A549 (cell line): ENCODE measurements around the gene ACO2. TPM values are rescaled to one million over a fixed set of nuclear protein-coding genes. Genes with fewer than 3 reads are reported as not detected.

Experiments
- ATAC-seq, 2 experiments: fragments of 200-7000 bp in 1 of 2; fragments of >200 bp in 1 of 2; cut with Nextera tagmentation in 1 of 2; cut with Tn5 transposase in 1 of 2; 3 replicates each; pipeline versions ENCODE4 v1.8.0 to v1.9.1; 2018 to 2020; ENCODE audit warnings: mild to moderate bottlenecking in 1 of 2, moderate library complexity in 1 of 2
- CTCF ChIA-PET: fragments of 300-600 bp; sonication (Branson Sonifier 250); formaldehyde crosslinking; extraction: SDS; loops from one replicate; lab custom pipeline; 2021; ENCODE audit warnings: antibody characterized with exemption, inconsistent platforms; lab: Yijun Ruan, JAX
- POLR2A ChIA-PET: fragments of 350-600 bp; formaldehyde crosslinking; extraction: SDS; loops from one replicate; lab custom pipeline; 2021; ENCODE audit warnings: antibody characterized with exemption, inconsistent platforms; lab: Yijun Ruan, JAX
- DNase-seq, 2 experiments: peaks; one replicate each; pipeline versions ENCODE4 v3.0.0 to v3.0.0-alpha.2; 2011 to 2016; ENCODE audit warnings: low read depth in 1 of 2, low spot score in 1 of 2
- FAIRE-seq: peaks from 2 replicates; lab custom pipeline; 2011; peaks lifted over from hg19 to GRCh38; lab: Jason Lieb, UNC
- H3K27ac ChIP-seq, 2 experiments: fragments of >200 bp; sonication (Bioruptor Twin); formaldehyde crosslinking; 3 replicates each; pipeline ENCODE4 v1.5.1; 2016 to 2017
- H3K4me1 ChIP-seq: fragments of >200 bp; sonication (Bioruptor Twin); formaldehyde crosslinking; 3 replicates; pipeline ENCODE4 v1.6.1; 2016
- H3K4me2 ChIP-seq: fragments of >200 bp; sonication (Bioruptor Twin); formaldehyde crosslinking; 3 replicates; pipeline ENCODE4 v1.6.1; 2016
- H3K4me3 ChIP-seq: fragments of >200 bp; sonication (Bioruptor Twin); formaldehyde crosslinking; 3 replicates; pipeline ENCODE4 v1.5.1; 2016
- H3K9me3 ChIP-seq: fragments of >200 bp; sonication (Bioruptor Twin); formaldehyde crosslinking; 3 replicates; pipeline ENCODE4 v1.6.1; 2016
- BHLHE40 ChIP-seq: IDR thresholded peaks from 2 replicates; pipeline ENCODE4 v1.6.1; 2012; ENCODE audit warnings: low read depth, low read length, inconsistent platforms
- CBX8 ChIP-seq: fragments of 200-600 bp; sonication (generic); IDR thresholded peaks from 2 replicates; pipeline ENCODE4 v1.6.1; 2016
- CEBPB ChIP-seq, 2 experiments: fragments of >200 bp in 1 of 2; sonication (Bioruptor Twin) in 1 of 2; formaldehyde crosslinking in 1 of 2; IDR thresholded peaks; 2 replicates each; pipeline ENCODE4 v1.6.1; 2012 to 2016
- CHD2 ChIP-seq: fragments of 150-350 bp; IDR thresholded peaks from 2 replicates; pipeline ENCODE4 v1.6.1; 2014; ENCODE audit warnings: low read length; ENCODE audit not compliant: partially characterized antibody
- CHD4 ChIP-seq: fragments of 200-600 bp; sonication (generic); IDR thresholded peaks from 2 replicates; pipeline ENCODE4 v1.6.1; 2016; ENCODE audit warnings: antibody characterized with exemption, mild to moderate bottlenecking, borderline replicate concordance
- FOSL2 ChIP-seq, 2 experiments: fragments of 450-650 bp in 1 of 2; fragments of >200 bp in 1 of 2; sonication (Bioruptor Twin) in 1 of 2; formaldehyde crosslinking; IDR thresholded peaks; 2 replicates each; pipeline versions ENCODE4 v1.5.0 to v1.6.1; 2016 to 2020; ENCODE audit warnings: mild to moderate bottlenecking in 1 of 2, moderate library complexity in 1 of 2
- GATA3 ChIP-seq: IDR thresholded peaks from 2 replicates; pipeline ENCODE4 v1.6.1; 2012; ENCODE audit warnings: borderline replicate concordance
- HDAC2 ChIP-seq: fragments of 200-600 bp; sonication (generic); IDR thresholded peaks from 2 replicates; pipeline ENCODE4 v1.6.1; 2016
- HOXA7 ChIP-seq: fragments of 250-450 bp; sonication (Bioruptor Pico); IDR thresholded peaks from 2 replicates; pipeline ENCODE4 v1.5.0; 2020; ENCODE audit warnings: mild to moderate bottlenecking, moderate library complexity
- HOXB5 ChIP-seq: fragments of 250-450 bp; sonication (Bioruptor Pico); IDR thresholded peaks from 2 replicates; pipeline ENCODE4 v1.5.0; 2020; ENCODE audit warnings: mild to moderate bottlenecking, moderate library complexity
- JUN ChIP-seq, 2 experiments: fragments of >200 bp; sonication (Bioruptor Twin); formaldehyde crosslinking; IDR thresholded peaks; 2 replicates in 1 of 2; 3 replicates in 1 of 2; pipeline ENCODE4 v1.6.1; 2016 to 2017
- JUNB ChIP-seq: fragments of >200 bp; sonication (Bioruptor Twin); formaldehyde crosslinking; IDR thresholded peaks from 2 replicates; pipeline ENCODE4 v1.6.1; 2016
- MYC ChIP-seq: IDR thresholded peaks from 2 replicates; pipeline ENCODE4 v1.6.1; 2012; ENCODE audit warnings: mild to moderate bottlenecking, inconsistent platforms, low read length, improper control_type of control experiment, borderline replicate concordance
- POLR2A ChIP-seq: IDR thresholded peaks from 2 replicates; pipeline ENCODE4 v1.6.1; 2012; ENCODE audit warnings: mild to moderate bottlenecking, low read length
- RARB ChIP-seq: fragments of 250-450 bp; sonication (Bioruptor Pico); IDR thresholded peaks from 2 replicates; pipeline ENCODE4 v1.8.0; 2021; ENCODE audit warnings: mild to moderate bottlenecking, moderate library complexity
- TFCP2L1 ChIP-seq: fragments of 250-450 bp; sonication (Bioruptor Pico); IDR thresholded peaks from 2 replicates; pipeline ENCODE4 v1.5.0; 2021; ENCODE audit warnings: mild to moderate bottlenecking
- ZFP36 ChIP-seq: fragments of 450-650 bp; IDR thresholded peaks from 2 replicates; pipeline ENCODE4 v1.6.1; 2014; ENCODE audit warnings: borderline replicate concordance; ENCODE audit not compliant: partially characterized antibody
- WGBS: methylation state at CpG from one replicate; pipeline ENCODE4 v1.1.6; 2017; ENCODE audit errors: missing lambda C conversion rate; 5-methylcytosine and 5-hydroxymethylcytosine counted together
- polyA plus RNA-seq, 4 experiments: library from polyadenylated mRNA; depleted of rRNA in 3 of 4; stranded (reverse); fragments of >200 nt; fragmentation: RNase III in 1 of 4; extraction: RNeasy Plus Mini Kit Qiagen cat#74134 plus additional on column Dnase treatment in 1 of 4; gene quantifications; 2 replicates in 3 of 4; 3 replicates in 1 of 4; pipeline ENCODE4 v1.2.3, GENCODE V29; 2011 to 2017
- TF ChIP-seq, protein P1 (sequence below): IDR thresholded peaks from 2 replicates; pipeline ENCODE4 v1.6.1; 2012
- TF ChIP-seq, protein P2 (sequence below): fragments of >200 bp; sonication (Bioruptor Twin); formaldehyde crosslinking; IDR thresholded peaks from 2 replicates; pipeline ENCODE4 v1.6.1; 2016
- TF ChIP-seq, protein P3 (sequence below): fragments of >200 bp; sonication (Bioruptor Twin); formaldehyde crosslinking; IDR thresholded peaks from 3 replicates; pipeline ENCODE4 v1.6.1; 2016
- TF ChIP-seq, protein P4 (sequence below): fragments of 450-650 bp; IDR thresholded peaks from 2 replicates; pipeline ENCODE4 v1.6.1; 2014; ENCODE audit warnings: antibody characterized with exemption
- TF ChIP-seq, protein P5 (sequence below): fragments of 250-450 bp; sonication (Bioruptor Pico); IDR thresholded peaks from 2 replicates; pipeline ENCODE4 v1.5.0; 2020; ENCODE audit warnings: low read depth, mild to moderate bottlenecking, moderate library complexity

The ACO2 gene
- polyA plus RNA-seq, 2 of the 4 experiments (the other 2 are of a cell fraction) = 30.7 to 43.7 TPM

DNA sequence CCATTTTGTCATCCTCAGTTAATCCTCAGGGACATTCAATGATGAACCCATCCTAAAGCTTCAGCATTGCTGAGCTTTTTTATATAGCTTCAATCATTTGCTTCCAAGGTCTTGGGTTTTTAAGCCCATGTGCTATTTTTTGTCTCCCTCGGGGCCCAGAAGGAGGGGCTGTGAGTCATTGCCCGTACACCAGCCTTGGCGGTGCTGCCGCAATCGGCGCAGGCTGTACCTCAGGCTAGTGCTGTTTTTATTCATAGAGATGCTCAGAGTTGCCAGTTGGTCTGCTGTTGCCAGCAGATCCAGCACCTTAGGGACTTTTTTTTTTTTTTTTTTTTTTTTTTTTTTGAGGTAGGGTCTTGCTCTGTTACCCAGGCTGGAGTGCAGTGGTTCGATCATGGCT, 35.5 kb downstream of the ACO2 start:
- Histone ChIP-seq H3K4me3 (no peak overlapping the region), H3K9me3 (no peaks in the 10 kb centered on the region), H3K27ac (no peak overlapping the region), H3K4me1 (no peaks in the 10 kb centered on the region), H3K4me2 (no peak overlapping the region)
- no peak for ATAC-seq
- CTCF ChIA-PET = interaction anchor here (1.1 to 4.0 kb wide), 2 partner anchors 13 to 101 kb away, joined by 4 to 31 read pairs; no protein-coding TSS in a partner anchor
- FAIRE-seq = no peak
- no peak for DNase-seq
- POLR2A ChIA-PET = no interaction called here
- WGBS = 82% methylated on average over 7 of the region's 7 CpGs
- TF ChIP-seq HOXA7 = no peak
- no peak for TF ChIP-seq TFCP2L1
- TF ChIP-seq, protein P1, sequence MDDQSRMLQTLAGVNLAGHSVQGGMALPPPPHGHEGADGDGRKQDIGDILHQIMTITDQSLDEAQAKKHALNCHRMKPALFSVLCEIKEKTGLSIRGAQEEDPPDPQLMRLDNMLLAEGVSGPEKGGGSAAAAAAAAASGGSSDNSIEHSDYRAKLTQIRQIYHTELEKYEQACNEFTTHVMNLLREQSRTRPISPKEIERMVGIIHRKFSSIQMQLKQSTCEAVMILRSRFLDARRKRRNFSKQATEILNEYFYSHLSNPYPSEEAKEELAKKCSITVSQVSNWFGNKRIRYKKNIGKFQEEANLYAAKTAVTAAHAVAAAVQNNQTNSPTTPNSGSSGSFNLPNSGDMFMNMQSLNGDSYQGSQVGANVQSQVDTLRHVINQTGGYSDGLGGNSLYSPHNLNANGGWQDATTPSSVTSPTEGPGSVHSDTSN = no peak
- TF ChIP-seq HDAC2 = no peak
- TF ChIP-seq CHD4 = no peak
- TF ChIP-seq FOSL2 (IDR thresholded peaks at IDR 0.05) = no peak
- TF ChIP-seq FOSL2 (CRISPR knock-in tag; IDR thresholded peaks at IDR 0.05) = no peak
- TF ChIP-seq, protein P2, sequence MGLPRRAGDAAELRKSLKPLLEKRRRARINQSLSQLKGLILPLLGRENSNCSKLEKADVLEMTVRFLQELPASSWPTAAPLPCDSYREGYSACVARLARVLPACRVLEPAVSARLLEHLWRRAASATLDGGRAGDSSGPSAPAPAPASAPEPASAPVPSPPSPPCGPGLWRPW = no peak
- no peak for TF ChIP-seq JUN (IDR thresholded peaks at IDR 0.05)
- no peak for TF ChIP-seq CBX8
- TF ChIP-seq RARB (CRISPR knock-in tag) = no peak

DNA sequence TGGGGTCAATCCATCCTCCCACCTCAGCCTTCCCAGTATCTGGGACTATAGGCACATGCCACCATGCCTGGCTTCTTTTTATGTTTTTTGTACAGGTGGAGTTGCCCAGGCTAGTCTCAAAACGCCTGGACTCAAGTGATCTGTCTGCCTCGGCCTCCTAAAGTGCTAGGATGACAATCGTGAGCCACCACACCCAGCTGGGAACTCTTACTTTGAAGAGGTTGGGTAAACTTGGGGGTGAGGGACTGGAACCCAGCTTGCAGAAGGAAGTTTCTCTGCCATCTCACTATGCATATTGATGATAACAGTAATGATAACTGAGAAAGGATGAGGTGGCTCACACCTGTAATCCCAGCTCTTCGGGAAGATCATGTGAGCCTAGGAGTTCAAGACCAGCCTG, 35.9 kb downstream of the ACO2 start:
- H3K4me2 ChIP-seq = no peak overlapping the region
- 70% methylated on average over 4 of the region's 4 CpGs for WGBS
- ChIA-PET POLR2A (no interaction called here), CTCF (interaction anchor here (0.9 to 4.0 kb wide), 3 partner anchors 13 to 102 kb away, joined by 4 to 31 read pairs (median 5); no protein-coding TSS in a partner anchor)
- H3K27ac ChIP-seq = no peak overlapping the region
- H3K4me1 ChIP-seq = no peaks in the 10 kb centered on the region
- H3K4me3 ChIP-seq = no peak overlapping the region
- ATAC-seq (no peak), FAIRE-seq (no peak)
- no peak for TF ChIP-seq HOXB5 (CRISPR knock-in tag)
- TF ChIP-seq, all 56 proteins: peak for 0
- no peak for DNase-seq
- H3K9me3 ChIP-seq = no peaks in the 10 kb centered on the region

DNA sequence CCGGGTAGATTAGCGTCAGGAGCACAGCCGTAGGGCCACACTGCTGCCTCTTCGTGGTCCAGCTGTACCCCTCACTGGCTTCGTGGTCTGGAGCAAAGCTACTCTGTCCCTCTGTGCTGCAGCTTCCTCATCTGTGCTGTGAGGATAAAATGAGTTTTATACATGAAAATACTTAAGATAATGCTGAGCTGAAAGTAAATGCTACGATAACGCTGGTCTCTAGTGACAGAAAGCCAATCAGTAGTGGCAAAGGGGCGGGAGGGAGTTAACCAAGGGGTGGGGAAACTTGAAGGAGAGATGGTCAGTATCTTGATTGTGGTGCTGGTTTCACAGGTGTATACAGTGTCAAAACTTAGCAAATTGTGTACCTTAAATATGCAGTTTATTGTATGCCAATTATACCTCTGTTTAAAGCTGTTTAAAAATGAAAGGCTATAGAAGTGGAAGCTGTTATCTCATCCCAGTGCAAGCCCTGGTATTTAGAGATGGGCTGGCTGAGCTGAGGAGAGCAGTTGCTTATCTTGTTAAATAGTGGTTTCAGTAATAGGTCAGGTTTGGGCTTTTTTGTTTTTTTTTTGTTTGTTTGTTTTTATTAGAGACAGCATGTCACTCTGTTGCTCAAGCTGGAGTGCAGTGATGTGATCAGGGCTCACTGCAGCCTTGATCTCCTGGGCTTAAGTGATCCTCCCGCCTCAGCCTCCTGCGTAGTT, 36.7 kb downstream of the ACO2 start:
- no peak overlapping the region for H3K4me2 ChIP-seq
- no peak for FAIRE-seq
- no peak for DNase-seq
- ATAC-seq = no peak
- CTCF ChIA-PET = interaction anchor here (0.9 to 4.0 kb wide), 3 partner anchors 12 to 102 kb away, joined by 3 to 31 read pairs (median 5); partner anchors contain the start of gene POLR3H
- H3K4me3 ChIP-seq = no peak overlapping the region
- H3K9me3 ChIP-seq = no peaks in the 10 kb centered on the region
- no peak for TF ChIP-seq HOXA7
- TF ChIP-seq CHD2 = no peak
- TF ChIP-seq, protein P3, sequence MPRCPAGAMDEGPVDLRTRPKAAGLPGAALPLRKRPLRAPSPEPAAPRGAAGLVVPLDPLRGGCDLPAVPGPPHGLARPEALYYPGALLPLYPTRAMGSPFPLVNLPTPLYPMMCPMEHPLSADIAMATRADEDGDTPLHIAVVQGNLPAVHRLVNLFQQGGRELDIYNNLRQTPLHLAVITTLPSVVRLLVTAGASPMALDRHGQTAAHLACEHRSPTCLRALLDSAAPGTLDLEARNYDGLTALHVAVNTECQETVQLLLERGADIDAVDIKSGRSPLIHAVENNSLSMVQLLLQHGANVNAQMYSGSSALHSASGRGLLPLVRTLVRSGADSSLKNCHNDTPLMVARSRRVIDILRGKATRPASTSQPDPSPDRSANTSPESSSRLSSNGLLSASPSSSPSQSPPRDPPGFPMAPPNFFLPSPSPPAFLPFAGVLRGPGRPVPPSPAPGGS = no peak
- no peak for TF ChIP-seq MYC
- TF ChIP-seq, protein P4, sequence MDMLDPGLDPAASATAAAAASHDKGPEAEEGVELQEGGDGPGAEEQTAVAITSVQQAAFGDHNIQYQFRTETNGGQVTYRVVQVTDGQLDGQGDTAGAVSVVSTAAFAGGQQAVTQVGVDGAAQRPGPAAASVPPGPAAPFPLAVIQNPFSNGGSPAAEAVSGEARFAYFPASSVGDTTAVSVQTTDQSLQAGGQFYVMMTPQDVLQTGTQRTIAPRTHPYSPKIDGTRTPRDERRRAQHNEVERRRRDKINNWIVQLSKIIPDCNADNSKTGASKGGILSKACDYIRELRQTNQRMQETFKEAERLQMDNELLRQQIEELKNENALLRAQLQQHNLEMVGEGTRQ = no peak
- no peak for TF ChIP-seq POLR2A
- TF ChIP-seq GATA3 = no peak
- TF ChIP-seq JUNB = no peak
- TF ChIP-seq, protein P5, sequence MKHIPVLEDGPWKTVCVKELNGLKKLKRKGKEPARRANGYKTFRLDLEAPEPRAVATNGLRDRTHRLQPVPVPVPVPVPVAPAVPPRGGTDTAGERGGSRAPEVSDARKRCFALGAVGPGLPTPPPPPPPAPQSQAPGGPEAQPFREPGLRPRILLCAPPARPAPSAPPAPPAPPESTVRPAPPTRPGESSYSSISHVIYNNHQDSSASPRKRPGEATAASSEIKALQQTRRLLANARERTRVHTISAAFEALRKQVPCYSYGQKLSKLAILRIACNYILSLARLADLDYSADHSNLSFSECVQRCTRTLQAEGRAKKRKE (CRISPR knock-in tag) = no peak
- no peak for TF ChIP-seq CEBPB (IDR thresholded peaks at IDR 0.05)
- no peak for TF ChIP-seq BHLHE40
- TF ChIP-seq ZFP36 = no peak
- TF ChIP-seq HOXB5 (CRISPR knock-in tag) = no peak
- POLR2A ChIA-PET = no interaction called here
- H3K27ac ChIP-seq = no peak overlapping the region
- no peaks in the 10 kb centered on the region for H3K4me1 ChIP-seq
- WGBS = 94% methylated on average over 10 of the region's 10 CpGs
